Transverse colon (tissue), 4 donors: Measurements from ENCODE around the gene BAG5.
A peak's percentile ranks its signal among the peaks of the same experiment; 100 is the strongest.

Source experiments
- CTCF ChIP-seq, 5 experiments: fragments of 200-600 bp in 3 of 5; fragments of 450-650 bp in 2 of 5; sonication (generic) in 3 of 5; IDR thresholded peaks; 1 replicate in 2 of 5; 2 replicates in 3 of 5; pipeline ENCODE4 v1.5.1; 2016 to 2017; ENCODE audit warnings: antibody characterized with exemption in 5 of 5, inconsistent platforms in 3 of 5, mild to moderate bottlenecking in 2 of 5, moderate library complexity in 1 of 5
- EP300 ChIP-seq: sonication (generic); formaldehyde crosslinking; IDR thresholded peaks from one replicate; pipeline ENCODE4 v1.6.1; 2017; ENCODE audit warnings: antibody characterized with exemption, low read depth
- POLR2A ChIP-seq: fragments of 450-650 bp; IDR thresholded peaks from one replicate; pipeline ENCODE4 v1.6.1; 2016; ENCODE audit warnings: antibody characterized with exemption, mild to moderate bottlenecking, moderate library complexity
- POLR2AphosphoS5 ChIP-seq, 3 donors: sonication (generic); formaldehyde crosslinking; IDR thresholded peaks; one replicate each; pipeline ENCODE4 v1.6.1; 2016; ENCODE audit warnings: antibody characterized with exemption in 3 of 3

GRCh38 chr14:103519043-103519836 is 43.2 kb downstream of the BAG5 start:
- TF ChIP-seq CTCF (IDR thresholded peaks at IDR 0.05) (no peak), POLR2A (no peak), POLR2AphosphoS5 (IDR thresholded peaks at IDR 0.05) (peak in 2 of 3 donors; percentile 11 to 28), EP300 (no peak)
